GM12878 (cell line): ENCODE data around the gene GPSM1. TPM values are rescaled to one million over a fixed set of nuclear protein-coding genes. Genes with fewer than 3 reads are reported as not detected.

Experiments used
- ATAC-seq: fragments of 200-7000 bp; cut with Tn5 transposase; 3 replicates; pipeline ENCODE4 v1.9.1; 2020; ENCODE audit warnings: mild to moderate bottlenecking, moderate library complexity
- BruUV-seq: library from RNA; stranded (reverse); fragments of 400-500 nt; replicated peaks from 2 replicates; lab custom pipeline; 2021; lab: Mats Ljungman, UMichigan
- CTCF ChIA-PET: fragments of 300-600 bp; sonication (Branson Sonifier 250); formaldehyde crosslinking; extraction: SDS; loops from one replicate; lab custom pipeline; 2021; ENCODE audit warnings: inconsistent platforms; lab: Yijun Ruan, JAX
- POLR2A ChIA-PET: fragments of 350-600 bp; formaldehyde crosslinking; extraction: SDS; loops from one replicate; lab custom pipeline; 2021; ENCODE audit warnings: inconsistent platforms; lab: Charles Lee
- RAD21 ChIA-PET: fragments of 300-600 bp; sonication (Branson Sonifier 250); formaldehyde crosslinking; loops from one replicate; lab custom pipeline; 2023; ENCODE audit warnings: antibody characterized with exemption; ENCODE audit not compliant: unreplicated experiment; lab: Charles Lee
- SMC1A ChIA-PET: fragments of 300-600 bp; sonication (Branson Sonifier 250); formaldehyde crosslinking; loops from one replicate; lab custom pipeline; 2023; ENCODE audit not compliant: unreplicated experiment, uncharacterized antibody; lab: Charles Lee
- DNase-seq: peaks from one replicate; pipeline ENCODE4 v3.0.0-alpha.2; 2011; ENCODE audit warnings: low read depth, low spot score
- FAIRE-seq: peaks from 3 replicates; lab custom pipeline; 2011; peaks lifted over from hg19 to GRCh38; lab: Jason Lieb, UNC
- H2AFZ ChIP-seq: 2 replicates; pipeline ENCODE4 v1.6.0; 2011; ENCODE audit warnings: low read depth, low read length, control low read depth; ENCODE audit not compliant: control insufficient read depth
- H3K27ac ChIP-seq: 2 replicates; pipeline ENCODE4 v1.5.1; 2011; ENCODE audit warnings: control low read depth; ENCODE audit not compliant: control insufficient read depth, insufficient read depth
- H3K27me3 ChIP-seq, 2 experiments: replicated peaks in 1 of 2; 2 replicates each; pipeline versions ENCODE4 v1.6.0 to v1.6.1; 2011; ENCODE audit warnings: low read length in 1 of 2; ENCODE audit not compliant: control insufficient read depth in 2 of 2, insufficient read depth in 2 of 2
- H3K36me3 ChIP-seq, 2 experiments: 2 replicates each; pipeline ENCODE4 v1.5.1; 2011; ENCODE audit warnings: low read length in 1 of 2; ENCODE audit not compliant: control insufficient read depth in 2 of 2, insufficient read depth in 2 of 2
- H3K4me1 ChIP-seq: 2 replicates; pipeline ENCODE4 v1.6.1; 2011; ENCODE audit warnings: mild to moderate bottlenecking, low read length, moderate library complexity, mixed read lengths; ENCODE audit not compliant: control insufficient read depth, insufficient read depth
- H3K4me2 ChIP-seq: 2 replicates; pipeline ENCODE4 v1.6.0; 2011; ENCODE audit warnings: control low read depth; ENCODE audit not compliant: control insufficient read depth, insufficient read depth
- H3K4me3 ChIP-seq: fragments of 200-600 bp; sonication (generic); 2 replicates; pipeline ENCODE4 v1.5.1; 2016
- H3K79me2 ChIP-seq: 2 replicates; pipeline ENCODE4 v1.6.0; 2011; ENCODE audit warnings: low read length; ENCODE audit not compliant: control insufficient read depth, insufficient read depth
- H3K9ac ChIP-seq: 2 replicates; pipeline ENCODE4 v1.8.0; 2011; ENCODE audit warnings: low read length, control low read depth, mixed read lengths; ENCODE audit not compliant: control insufficient read depth, insufficient read depth
- H3K9me3 ChIP-seq: replicated peaks from 3 replicates; pipeline ENCODE4 v1.5.1; 2011; ENCODE audit warnings: mild to moderate bottlenecking, low read length; ENCODE audit not compliant: control insufficient read depth, insufficient read depth
- H4K20me1 ChIP-seq: 2 replicates; pipeline ENCODE4 v1.6.0; 2011; ENCODE audit not compliant: control insufficient read depth, insufficient read depth
- BCL3 ChIP-seq: IDR thresholded peaks from 2 replicates; pipeline ENCODE4 v1.6.1; 2011; ENCODE audit warnings: borderline replicate concordance, low read depth, mild to moderate bottlenecking, moderate library complexity, low read length; ENCODE audit not compliant: insufficient read depth, poor library complexity, severe bottlenecking
- CREM ChIP-seq: IDR thresholded peaks from 2 replicates; pipeline ENCODE4 v1.6.1; 2014; ENCODE audit warnings: antibody characterized with exemption, low read depth
- MYB ChIP-seq: fragments of 150-350 bp; IDR thresholded peaks from 2 replicates; pipeline ENCODE4 v1.6.1; 2014; ENCODE audit warnings: mild to moderate bottlenecking, low read depth, low read length, borderline replicate concordance
- NR2F1 ChIP-seq: fragments of 450-650 bp; conservative IDR thresholded peaks from 2 replicates; pipeline ENCODE4 v1.6.1; 2017; ENCODE audit warnings: mild to moderate bottlenecking
- POLR2A ChIP-seq: IDR thresholded peaks from 2 replicates; pipeline ENCODE4 v1.6.1; 2011; ENCODE audit warnings: low read depth, mild to moderate bottlenecking, low read length
- WGBS: methylation state at CpG from one replicate; pipeline ENCODE4 v1.1.6; 2016; ENCODE audit warnings: low lambda C conversion rate; ENCODE audit not compliant: insufficient replicate concordance, insufficient coverage; ENCODE audit errors: missing lambda C conversion rate; 5-methylcytosine and 5-hydroxymethylcytosine counted together
- in situ Hi-C: fragments of 300-500 bp; cut with MboI; formaldehyde crosslinking; loops from 9 replicates; pipeline ENCODE4 v1.14.3; 2018; ENCODE audit warnings: mixed read lengths
- intact Hi-C: fragments of 100-400 bp; cut with micrococcal nuclease; formaldehyde crosslinking; loops from one replicate; pipeline ENCODE4 v1.14.2; 2022; ENCODE audit not compliant: unreplicated experiment
- polyA plus RNA-seq, 11 experiments: library from polyadenylated mRNA; depleted of rRNA in 4 of 11; unstranded in 6 of 11; stranded (reverse) in 5 of 11; fragments of >200 nt; fragmentation: Nextera tagmentation in 4 of 11; fragmentation: Illumina TruSeq in 1 of 11; extraction: Ambion mirVana in 4 of 11; extraction: Trizol in 1 of 11; gene quantifications; 1 replicate in 1 of 11; 2 replicates in 10 of 11; pipeline versions ENCODE4 v1.2.1 to v1.2.3, GENCODE V29; 2011 to 2016; ENCODE audit warnings: inconsistent platforms in 2 of 11, missing spikeins in 2 of 11, low read depth in 1 of 11
- total RNA-seq, 4 experiments: library from RNA; depleted of rRNA in 3 of 4; stranded (reverse); fragments of >200 nt in 3 of 4; fragmentation: Illumina TruSeq in 1 of 4; extraction: Trizol in 1 of 4; gene quantifications; 2 replicates each; pipeline versions ENCODE4 v1.2.1 to v1.2.3, GENCODE V29; 2013 to 2021

GPSM1 gene
- total and polyA plus RNA-seq, 10 of the 15 experiments (the other 5 are each of a cell fraction or from before 2014, with no cell fraction given), result 0.04 to 0.10 (median 0.10) TPM; not detected in 7

GRCh38 chr9:136389396-136389795 is 62.1 kb downstream of the GPSM1 start:
- ATAC-seq (no peak), DNase-seq (no peak), FAIRE-seq (no peak)
- Histone ChIP-seq H3K36me3 (peaks cover 16 to 30% of the 10 kb centered on the region in 2 experiments; a peak in 3 of 4 replicates), H3K27ac (no peak overlapping the region), H2AFZ (no peak overlapping the region), H3K4me1 (no peaks in the 10 kb centered on the region), H4K20me1 (no peaks in the 10 kb centered on the region), H3K79me2 (no peaks in the 10 kb centered on the region), H3K27me3 (no peaks in the 10 kb centered on the region), H3K4me2 (no peak overlapping the region), H3K9me3 (no peaks in the 10 kb centered on the region), H3K9ac (no peak overlapping the region), H3K4me3 (no peak overlapping the region)
- intact Hi-C loops, result no loop called here
- SMC1A ChIA-PET, result no interaction called here
- RAD21 ChIA-PET, result no interaction called here
- TF ChIP-seq BCL3 (peak; percentile 20), NR2F1 (no peak), MYB (no peak)
- no TSS peak for BruUV-seq
- 92% methylated on average over 14 of the region's 14 CpGs for WGBS
- CTCF ChIA-PET, result interaction anchor here (0.9 kb wide), 1 partner anchor 11 kb away, joined by 3 read pairs; no protein-coding TSS in a partner anchor
- in situ Hi-C loops, result no loop called here
- POLR2A ChIA-PET, result interaction anchor here (1.0 kb wide), 1 partner anchor 15 kb away, joined by 4 read pairs; no protein-coding TSS in a partner anchor

GRCh38 chr9:136391737-136392537 is 64.6 kb downstream of the GPSM1 start:
- DNase-seq (no peak), FAIRE-seq (no peak), ATAC-seq (no peak)
- Histone ChIP-seq H3K4me1 (no peaks in the 10 kb centered on the region), H3K27ac (no peak overlapping the region), H4K20me1 (no peaks in the 10 kb centered on the region), H3K4me2 (no peak overlapping the region), H3K9me3 (no peaks in the 10 kb centered on the region), H3K27me3 (no peaks in the 10 kb centered on the region), H3K36me3 (peaks cover 27 to 43% of the 10 kb centered on the region in 2 experiments), H3K4me3 (no peak overlapping the region), H3K79me2 (no peaks in the 10 kb centered on the region), H3K9ac (no peak overlapping the region), H2AFZ (no peak overlapping the region)
- peak; percentile 63 for TF ChIP-seq POLR2A
- no peak for TF ChIP-seq CREM
- in situ Hi-C loops (no loop called here), intact Hi-C loops (no loop called here)
- CTCF ChIA-PET, result interaction anchor here (1.4 kb wide), 1 partner anchor 12 kb away, joined by 3 read pairs; no protein-coding TSS in a partner anchor
- BruUV-seq, result no TSS peak
- POLR2A ChIA-PET, result no interaction called here
- WGBS, result 94% methylated on average over 27 of the region's 28 CpGs
- RAD21 ChIA-PET, result no interaction called here
- SMC1A ChIA-PET, result no interaction called here
